H1 (cell line): Measurements from ENCODE around the gene ATP2C1. TPM values are rescaled to one million over a fixed set of nuclear protein-coding genes. Genes with fewer than 3 reads are reported as not detected.

ENCODE experiments used
- CTCF ChIA-PET: fragments of 300-600 bp; sonication (Branson Sonifier 250); formaldehyde crosslinking; loops from one replicate; lab custom pipeline; 2021; ENCODE audit not compliant: partially characterized antibody; lab: Charles Lee
- POLR2A ChIA-PET: fragments of 300-600 bp; sonication (Branson Sonifier 250); formaldehyde crosslinking; loops from one replicate; lab custom pipeline; 2021; ENCODE audit warnings: inconsistent platforms; ENCODE audit not compliant: partially characterized antibody; lab: Charles Lee
- DNase-seq, 2 experiments: peaks; one replicate each; pipeline versions ENCODE4 v3.0.0 to v3.0.0-alpha.2; 2010 to 2022; ENCODE audit warnings: low spot score in 2 of 2, low read depth in 1 of 2, mixed read lengths in 1 of 2
- FAIRE-seq: peaks from 2 replicates; lab custom pipeline; 2011; peaks lifted over from hg19 to GRCh38; lab: Jason Lieb, UNC
- H2AFZ ChIP-seq: 2 replicates; pipeline ENCODE4 v1.8.1; 2012; ENCODE audit warnings: low read length, inconsistent platforms
- H2AK5ac ChIP-seq: 2 replicates; pipeline ENCODE4 v1.6.1; 2013; ENCODE audit warnings: low read depth, low read length
- H2BK120ac ChIP-seq: replicated peaks from 2 replicates; pipeline ENCODE3; 2013; ENCODE audit warnings: low read depth, low read length, inconsistent platforms
- H2BK12ac ChIP-seq: 2 replicates; pipeline ENCODE4 v1.6.1; 2013; ENCODE audit warnings: low read depth, low read length
- H2BK15ac ChIP-seq: 2 replicates; pipeline ENCODE4 v1.6.1; 2013; ENCODE audit warnings: low read length
- H2BK20ac ChIP-seq: 2 replicates; pipeline ENCODE4 v1.6.1; 2013; ENCODE audit warnings: low read length
- H2BK5ac ChIP-seq: 2 replicates; pipeline ENCODE4 v1.6.1; 2013; ENCODE audit warnings: low read depth, low read length
- H3K14ac ChIP-seq: 2 replicates; pipeline ENCODE4 v1.6.1; 2013; ENCODE audit warnings: inconsistent platforms; ENCODE audit not compliant: insufficient read length
- H3K18ac ChIP-seq: 2 replicates; pipeline ENCODE4 v1.6.1; 2013; ENCODE audit warnings: low read length; ENCODE audit errors: extremely low read depth
- H3K23ac ChIP-seq: 2 replicates; pipeline ENCODE4 v1.6.1; 2013; ENCODE audit warnings: inconsistent platforms; ENCODE audit not compliant: insufficient read length
- H3K23me2 ChIP-seq: 2 replicates; pipeline ENCODE4 v1.6.1; 2013; ENCODE audit warnings: low read depth, low read length
- H3K27ac ChIP-seq: 2 replicates; pipeline ENCODE4 v1.6.1; 2011; ENCODE audit warnings: low read depth, low read length, inconsistent platforms
- H3K27me3 ChIP-seq, 4 experiments: replicated peaks in 1 of 4; 1 replicate in 1 of 4; 2 replicates in 3 of 4; pipeline versions ENCODE4 v1.6.1 to v1.8.1; 2011 to 2013; ENCODE audit warnings: low read length in 3 of 4, mild to moderate bottlenecking in 3 of 4, inconsistent platforms in 2 of 4, mixed read lengths in 2 of 4, moderate library complexity in 1 of 4; ENCODE audit not compliant: control insufficient read depth in 3 of 4, insufficient read depth in 3 of 4; ENCODE audit errors: extremely low read depth in 1 of 4
- H3K36me3 ChIP-seq, 4 experiments: 2 replicates each; pipeline versions ENCODE4 v1.6.1 to v1.8.1; 2011 to 2013; ENCODE audit warnings: mild to moderate bottlenecking in 4 of 4, low read length in 3 of 4, moderate library complexity in 2 of 4, control low read depth in 1 of 4, inconsistent platforms in 1 of 4; ENCODE audit not compliant: insufficient read depth in 4 of 4, control insufficient read depth in 2 of 4
- H3K4ac ChIP-seq: replicated peaks from 2 replicates; pipeline ENCODE3; 2013; ENCODE audit warnings: low read length, low read depth, mixed read lengths, inconsistent platforms; ENCODE audit not compliant: insufficient read length
- H3K4me1 ChIP-seq, 4 experiments: replicated peaks in 1 of 4; 1 replicate in 1 of 4; 2 replicates in 3 of 4; pipeline versions ENCODE4 v1.6.1 to v1.8.1; 2011 to 2013; ENCODE audit warnings: low read length in 3 of 4, inconsistent platforms in 2 of 4, mixed read lengths in 1 of 4; ENCODE audit not compliant: insufficient read depth in 4 of 4, control insufficient read depth in 3 of 4
- H3K4me2 ChIP-seq, 2 experiments: 2 replicates each; pipeline versions ENCODE4 v1.6.1 to v1.8.1; 2011 to 2013; ENCODE audit warnings: low read depth in 2 of 2, low read length in 2 of 2, control low read depth in 1 of 2, inconsistent platforms in 1 of 2, mild to moderate bottlenecking in 1 of 2; ENCODE audit not compliant: insufficient read depth in 1 of 2
- H3K4me3 ChIP-seq, 4 experiments: fragments of 200-600, 300-600 bp in 1 of 4; sonication (generic), shearing (Covaris generic), sonication (Bioruptor Twin) in 1 of 4; 2 replicates each; pipeline versions ENCODE4 v1.5.1 to v1.8.1; 2011 to 2016; ENCODE audit warnings: low read length in 4 of 4, low read depth in 3 of 4, control low read depth in 2 of 4, inconsistent platforms in 2 of 4, mild to moderate bottlenecking in 2 of 4, mixed read lengths in 1 of 4, moderate library complexity in 1 of 4; ENCODE audit not compliant: insufficient read depth in 2 of 4; ENCODE audit errors: extremely low read depth in 1 of 4
- H3K56ac ChIP-seq: replicated peaks from 2 replicates; pipeline ENCODE3; 2013; ENCODE audit warnings: low read depth, mild to moderate bottlenecking, mixed read lengths, low read length, inconsistent platforms; ENCODE audit not compliant: insufficient read length
- H3K79me1 ChIP-seq: 2 replicates; pipeline ENCODE4 v1.6.1; 2013; ENCODE audit warnings: low read depth, low read length, control low read depth
- H3K79me2 ChIP-seq, 2 experiments: 2 replicates each; pipeline versions ENCODE4 v1.6.1 to v1.8.1; 2012 to 2013; ENCODE audit warnings: low read length in 2 of 2, mild to moderate bottlenecking in 2 of 2, inconsistent platforms in 1 of 2; ENCODE audit not compliant: insufficient read depth in 2 of 2, control insufficient read depth in 1 of 2
- H3K9ac ChIP-seq, 4 experiments: replicated peaks in 1 of 4; 1 replicate in 1 of 4; 2 replicates in 3 of 4; pipeline versions ENCODE4 v1.6.1 to v1.8.1; 2011 to 2013; ENCODE audit warnings: low read depth in 3 of 4, low read length in 3 of 4, control low read depth in 2 of 4, mild to moderate bottlenecking in 2 of 4, moderate library complexity in 2 of 4, inconsistent platforms in 1 of 4; ENCODE audit errors: extremely low read depth in 1 of 4
- H3K9me3 ChIP-seq, 2 experiments: 2 replicates each; pipeline versions ENCODE4 v1.6.1 to v1.8.1; 2012 to 2013; ENCODE audit warnings: mild to moderate bottlenecking in 2 of 2, moderate library complexity in 2 of 2, control low read depth in 1 of 2, inconsistent platforms in 1 of 2, low read depth in 1 of 2, low read length in 1 of 2, mixed read lengths in 1 of 2; ENCODE audit not compliant: insufficient read depth in 2 of 2
- H4K20me1 ChIP-seq, 2 experiments: replicated peaks in 1 of 2; 2 replicates each; pipeline versions ENCODE3 to v1.8.1; 2011 to 2013; ENCODE audit warnings: inconsistent platforms in 2 of 2, low read length in 2 of 2, mild to moderate bottlenecking in 1 of 2; ENCODE audit not compliant: insufficient read depth in 2 of 2, control insufficient read depth in 1 of 2
- H4K5ac ChIP-seq: 2 replicates; pipeline ENCODE4 v1.6.1; 2013; ENCODE audit warnings: low read length, low read depth, mixed read lengths, inconsistent platforms; ENCODE audit not compliant: insufficient read length
- H4K8ac ChIP-seq: 2 replicates; pipeline ENCODE4 v1.8.0; 2013; ENCODE audit warnings: mild to moderate bottlenecking, moderate library complexity, low read length, inconsistent platforms; ENCODE audit not compliant: insufficient read depth; ENCODE audit errors: extremely low read depth
- H4K91ac ChIP-seq: replicated peaks from 2 replicates; pipeline ENCODE3; 2013; ENCODE audit warnings: low read length, mixed read lengths, inconsistent platforms; ENCODE audit not compliant: insufficient read length
- CBX5 ChIP-seq: fragments of 300-800, 300-1000 bp; sonication (generic); IDR thresholded peaks from 2 replicates; pipeline ENCODE4 v1.7.1; 2016; ENCODE audit warnings: antibody characterized with exemption, low read length, low read depth
- CTBP2 ChIP-seq: IDR thresholded peaks from 2 replicates; pipeline ENCODE4 v1.7.0; 2011; ENCODE audit warnings: borderline replicate concordance, mild to moderate bottlenecking, moderate library complexity, mixed read lengths, low read length; ENCODE audit not compliant: insufficient read depth, insufficient read length
- FOSL1 ChIP-seq: IDR thresholded peaks from 2 replicates; pipeline ENCODE4 v1.6.1; 2011; ENCODE audit warnings: mild to moderate bottlenecking, low read depth, low read length, moderate library complexity; ENCODE audit not compliant: insufficient read depth
- GABPA ChIP-seq: IDR thresholded peaks from 2 replicates; pipeline ENCODE4 v1.6.1; 2011; ENCODE audit warnings: mild to moderate bottlenecking, low read length, moderate library complexity, borderline replicate concordance; ENCODE audit not compliant: insufficient read depth
- SAP30 ChIP-seq: fragments of 300-600 bp; sonication (generic); IDR thresholded peaks from 2 replicates; pipeline ENCODE4 v1.7.1; 2012; ENCODE audit warnings: low read length, moderate library complexity, mild to moderate bottlenecking, inconsistent platforms; ENCODE audit not compliant: insufficient read depth, insufficient replicate concordance
- SIX5 ChIP-seq: IDR thresholded peaks from 2 replicates; pipeline ENCODE4 v1.6.1; 2011; ENCODE audit warnings: mild to moderate bottlenecking, low read depth, low read length
- SUZ12 ChIP-seq: fragments of 200-600 bp; sonication (generic); IDR thresholded peaks from 2 replicates; pipeline ENCODE4 v1.6.1; 2012; ENCODE audit warnings: mild to moderate bottlenecking, inconsistent platforms, low read length, moderate library complexity, mixed read lengths
- TBP ChIP-seq: IDR thresholded peaks from 2 replicates; pipeline ENCODE4 v1.6.1; 2011; ENCODE audit warnings: low read depth, low read length, improper control_type of control experiment
- WGBS, 2 experiments: shearing (Covaris generic) in 1 of 2; methylation state at CpG; one replicate each; pipeline versions ENCODE4 v1.1.6 to v1.1.7; 2013 to 2015; ENCODE audit warnings: low lambda C conversion rate in 2 of 2, mixed read lengths in 2 of 2, inconsistent platforms in 1 of 2, low coverage in 1 of 2, missing lambda C conversion rate in 1 of 2; ENCODE audit not compliant: insufficient replicate concordance in 2 of 2, insufficient coverage in 1 of 2, insufficient read length in 1 of 2; ENCODE audit errors: extremely low coverage in 1 of 2, missing lambda C conversion rate in 1 of 2; 5-methylcytosine and 5-hydroxymethylcytosine counted together
- polyA plus RNA-seq, 7 experiments: library from polyadenylated mRNA; depleted of rRNA in 3 of 7; stranded (reverse) in 5 of 7; unstranded in 2 of 7; fragments of >200 nt in 5 of 7; fragments of 200-250 nt in 2 of 7; gene quantifications; 1 replicate in 5 of 7; 2 replicates in 1 of 7; 4 replicates in 1 of 7; pipeline versions ENCODE4 v1.2.1 to v1.2.3, GENCODE V29; 2011 to 2013; ENCODE audit warnings: missing spikeins in 2 of 7, mixed read lengths in 2 of 7
- total RNA-seq: library from RNA; stranded (reverse); fragmentation: NEBNext Ultra II Directional; extraction: Animal tissue kit (Norgen Biotek cat#: 25700); gene quantifications from 2 replicates; pipeline ENCODE4 v1.2.1, GENCODE V29; 2021
- TF ChIP-seq, protein P1 (sequence below): IDR thresholded peaks from 2 replicates; pipeline ENCODE4 v1.6.1; 2012; ENCODE audit warnings: low read length, inconsistent platforms

Gene ATP2C1
- total and polyA plus RNA-seq, 2 of the 8 experiments (the other 6 are each of a cell fraction or from before 2014, with no cell fraction given): 50.7 to 68.5 TPM

DNA sequence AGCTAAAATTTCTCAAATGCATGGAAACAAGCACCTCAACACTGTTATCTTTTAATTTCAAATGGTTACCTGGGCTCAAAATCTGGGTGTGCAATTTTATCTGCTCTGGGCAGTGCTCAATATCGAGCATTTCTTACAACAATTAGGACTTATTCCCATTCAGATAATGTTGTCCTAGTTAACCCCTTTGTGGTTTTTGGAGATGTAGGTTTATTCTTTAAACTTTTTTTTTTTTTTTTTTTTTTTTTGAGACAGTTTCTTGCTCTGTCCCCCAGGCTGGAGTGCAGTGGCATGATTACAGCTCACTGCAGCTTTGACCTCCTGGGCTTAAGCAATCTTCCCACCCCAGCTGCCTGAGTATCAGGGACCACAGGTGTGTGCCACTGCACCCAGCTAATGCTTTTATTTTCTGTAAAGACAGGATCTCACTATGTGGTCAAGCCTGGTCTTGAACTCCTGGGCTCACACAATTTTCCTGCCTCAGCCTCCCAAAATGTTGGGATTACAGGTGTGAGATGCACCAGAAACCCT lies 4.4 kb upstream of the ATP2C1 start:
- TF ChIP-seq SUZ12: no peak
- no peak for TF ChIP-seq SAP30
- TF ChIP-seq FOSL1: no peak
- no peak for TF ChIP-seq SIX5
- TF ChIP-seq CBX5: no peak
- TF ChIP-seq CTBP2: no peak
- no peak for TF ChIP-seq GABPA
- no peak for TF ChIP-seq TBP
- TF ChIP-seq, protein P1, sequence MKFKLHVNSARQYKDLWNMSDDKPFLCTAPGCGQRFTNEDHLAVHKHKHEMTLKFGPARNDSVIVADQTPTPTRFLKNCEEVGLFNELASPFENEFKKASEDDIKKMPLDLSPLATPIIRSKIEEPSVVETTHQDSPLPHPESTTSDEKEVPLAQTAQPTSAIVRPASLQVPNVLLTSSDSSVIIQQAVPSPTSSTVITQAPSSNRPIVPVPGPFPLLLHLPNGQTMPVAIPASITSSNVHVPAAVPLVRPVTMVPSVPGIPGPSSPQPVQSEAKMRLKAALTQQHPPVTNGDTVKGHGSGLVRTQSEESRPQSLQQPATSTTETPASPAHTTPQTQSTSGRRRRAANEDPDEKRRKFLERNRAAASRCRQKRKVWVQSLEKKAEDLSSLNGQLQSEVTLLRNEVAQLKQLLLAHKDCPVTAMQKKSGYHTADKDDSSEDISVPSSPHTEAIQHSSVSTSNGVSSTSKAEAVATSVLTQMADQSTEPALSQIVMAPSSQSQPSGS: no peak
- H3K9ac ChIP-seq: no peak overlapping the region
- no peak for FAIRE-seq

More for the DNA sequence above, 4.4 kb upstream of the ATP2C1 start:
- no peaks in the 10 kb centered on the region for H3K9me3 ChIP-seq
- H3K4ac ChIP-seq: no peak overlapping the region
- no peaks in the 10 kb centered on the region for H3K79me1 ChIP-seq
- no peak overlapping the region for H4K91ac ChIP-seq
- H3K4me2 ChIP-seq: no peak overlapping the region
- H4K8ac ChIP-seq: no peak overlapping the region
- CTCF ChIA-PET: interaction anchor here (8.4 kb wide), 1 partner anchor 129 kb away, joined by 97 read pairs; no protein-coding TSS in a partner anchor
- H2AK5ac ChIP-seq: no peak overlapping the region
- POLR2A ChIA-PET: no interaction called here
- no peak overlapping the region for H2BK15ac ChIP-seq
- H3K56ac ChIP-seq: no peak overlapping the region
- no peaks in the 10 kb centered on the region for H4K20me1 ChIP-seq
- peaks cover 0 to under 1% of the 10 kb centered on the region in 2 experiments; a peak in 1 of 4 replicates for H3K79me2 ChIP-seq
- no peak overlapping the region for H2BK120ac ChIP-seq
- H3K14ac ChIP-seq: no peak overlapping the region
- no peak overlapping the region for H3K27ac ChIP-seq
- H3K18ac ChIP-seq: no peak overlapping the region
- no peak for DNase-seq
- H2BK12ac ChIP-seq: no peak overlapping the region
- no peak overlapping the region for H2BK5ac ChIP-seq
- no peaks in the 10 kb centered on the region for H3K36me3 ChIP-seq
- H2BK20ac ChIP-seq: no peak overlapping the region
- H3K23ac ChIP-seq: no peak overlapping the region
- H3K23me2 ChIP-seq: no peaks in the 10 kb centered on the region
- WGBS, 2 experiments: 94% methylated on average over 1 of the region's 1 CpG; no CpG with 5 or more reads in 1 of the 2 experiments
- H2AFZ ChIP-seq: no peak overlapping the region
- H4K5ac ChIP-seq: no peak overlapping the region
- no peaks in the 10 kb centered on the region for H3K27me3 ChIP-seq
- no peak overlapping the region for H3K4me3 ChIP-seq
- H3K4me1 ChIP-seq: no peaks in the 10 kb centered on the region
